Measurements from ENCODE around the gene FBXL15. TPM values are rescaled to one million over a fixed set of nuclear protein-coding genes. Genes with fewer than 3 reads are reported as not detected.

The FBXL15 gene
- total and polyA plus RNA-seq, 9 of the 15 experiments (the other 6 are each of a cell fraction or from before 2014, with no cell fraction given), result 0.08 to 25.9 (median 3.5) TPM

DNA sequence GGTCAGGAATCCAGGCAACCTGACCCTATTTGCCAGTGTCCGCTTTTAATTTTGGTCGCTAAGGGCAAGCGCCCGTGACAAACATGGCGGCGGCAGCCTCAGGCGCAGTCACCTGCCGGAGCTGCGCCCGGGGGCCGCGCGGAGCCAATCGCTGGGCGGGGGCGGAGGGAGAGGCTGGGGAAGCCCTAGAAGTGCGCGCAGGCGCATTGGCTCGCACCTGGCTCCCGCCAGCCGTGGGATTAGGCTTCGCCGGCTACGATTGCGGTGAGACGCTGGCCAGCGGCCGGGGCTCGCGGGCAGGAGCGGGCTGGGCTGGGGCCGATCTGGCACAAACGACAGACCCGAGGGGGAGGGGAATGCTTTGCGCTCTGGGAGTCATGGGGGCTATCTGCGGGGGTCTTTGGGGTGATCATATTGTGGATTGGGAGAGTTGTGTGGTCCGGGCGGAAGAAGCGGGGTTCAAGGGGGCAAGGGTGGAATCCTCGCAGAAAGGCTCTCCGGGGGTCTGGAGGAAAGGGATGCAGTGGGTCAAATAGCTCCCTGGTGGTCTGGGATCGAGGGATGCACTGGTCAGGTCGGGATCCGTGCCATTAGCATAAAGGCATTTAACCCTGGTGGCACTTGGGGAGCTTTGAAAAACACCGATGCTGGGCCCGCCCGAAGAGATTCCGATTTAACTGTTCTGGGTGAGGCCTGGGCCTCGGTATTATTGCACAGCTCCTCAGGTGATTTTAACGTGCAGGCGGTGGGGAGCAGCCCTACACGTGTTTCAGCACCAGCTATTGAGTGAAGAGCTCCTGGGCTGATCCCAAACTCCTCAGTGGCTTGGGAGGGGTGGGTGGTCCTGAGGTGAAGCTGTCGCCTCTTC, 40.8 kb downstream of the FBXL15 start (continued):
- TF ChIP-seq, protein P1, sequence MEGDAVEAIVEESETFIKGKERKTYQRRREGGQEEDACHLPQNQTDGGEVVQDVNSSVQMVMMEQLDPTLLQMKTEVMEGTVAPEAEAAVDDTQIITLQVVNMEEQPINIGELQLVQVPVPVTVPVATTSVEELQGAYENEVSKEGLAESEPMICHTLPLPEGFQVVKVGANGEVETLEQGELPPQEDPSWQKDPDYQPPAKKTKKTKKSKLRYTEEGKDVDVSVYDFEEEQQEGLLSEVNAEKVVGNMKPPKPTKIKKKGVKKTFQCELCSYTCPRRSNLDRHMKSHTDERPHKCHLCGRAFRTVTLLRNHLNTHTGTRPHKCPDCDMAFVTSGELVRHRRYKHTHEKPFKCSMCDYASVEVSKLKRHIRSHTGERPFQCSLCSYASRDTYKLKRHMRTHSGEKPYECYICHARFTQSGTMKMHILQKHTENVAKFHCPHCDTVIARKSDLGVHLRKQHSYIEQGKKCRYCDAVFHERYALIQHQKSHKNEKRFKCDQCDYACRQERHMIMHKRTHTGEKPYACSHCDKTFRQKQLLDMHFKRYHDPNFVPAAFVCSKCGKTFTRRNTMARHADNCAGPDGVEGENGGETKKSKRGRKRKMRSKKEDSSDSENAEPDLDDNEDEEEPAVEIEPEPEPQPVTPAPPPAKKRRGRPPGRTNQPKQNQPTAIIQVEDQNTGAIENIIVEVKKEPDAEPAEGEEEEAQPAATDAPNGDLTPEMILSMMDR (IDR thresholded peaks at IDR 0.05 in 2 of 3, conservative IDR thresholded peaks at IDR 0.05 in 1 of 3; ENCODE audit: insufficient read depth in 2 of 3, low read depth in 1 of 3, low read length in 3 of 3), result no peak
- no peak for TF ChIP-seq BRF1 (IDR thresholded peaks at IDR 0.05; ENCODE audit: borderline replicate concordance, extremely low read depth, insufficient read length)
- TF ChIP-seq, protein P2, sequence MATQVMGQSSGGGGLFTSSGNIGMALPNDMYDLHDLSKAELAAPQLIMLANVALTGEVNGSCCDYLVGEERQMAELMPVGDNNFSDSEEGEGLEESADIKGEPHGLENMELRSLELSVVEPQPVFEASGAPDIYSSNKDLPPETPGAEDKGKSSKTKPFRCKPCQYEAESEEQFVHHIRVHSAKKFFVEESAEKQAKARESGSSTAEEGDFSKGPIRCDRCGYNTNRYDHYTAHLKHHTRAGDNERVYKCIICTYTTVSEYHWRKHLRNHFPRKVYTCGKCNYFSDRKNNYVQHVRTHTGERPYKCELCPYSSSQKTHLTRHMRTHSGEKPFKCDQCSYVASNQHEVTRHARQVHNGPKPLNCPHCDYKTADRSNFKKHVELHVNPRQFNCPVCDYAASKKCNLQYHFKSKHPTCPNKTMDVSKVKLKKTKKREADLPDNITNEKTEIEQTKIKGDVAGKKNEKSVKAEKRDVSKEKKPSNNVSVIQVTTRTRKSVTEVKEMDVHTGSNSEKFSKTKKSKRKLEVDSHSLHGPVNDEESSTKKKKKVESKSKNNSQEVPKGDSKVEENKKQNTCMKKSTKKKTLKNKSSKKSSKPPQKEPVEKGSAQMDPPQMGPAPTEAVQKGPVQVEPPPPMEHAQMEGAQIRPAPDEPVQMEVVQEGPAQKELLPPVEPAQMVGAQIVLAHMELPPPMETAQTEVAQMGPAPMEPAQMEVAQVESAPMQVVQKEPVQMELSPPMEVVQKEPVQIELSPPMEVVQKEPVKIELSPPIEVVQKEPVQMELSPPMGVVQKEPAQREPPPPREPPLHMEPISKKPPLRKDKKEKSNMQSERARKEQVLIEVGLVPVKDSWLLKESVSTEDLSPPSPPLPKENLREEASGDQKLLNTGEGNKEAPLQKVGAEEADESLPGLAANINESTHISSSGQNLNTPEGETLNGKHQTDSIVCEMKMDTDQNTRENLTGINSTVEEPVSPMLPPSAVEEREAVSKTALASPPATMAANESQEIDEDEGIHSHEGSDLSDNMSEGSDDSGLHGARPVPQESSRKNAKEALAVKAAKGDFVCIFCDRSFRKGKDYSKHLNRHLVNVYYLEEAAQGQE (IDR thresholded peaks at IDR 0.05; ENCODE audit: borderline replicate concordance), result peak; percentile 86
- TF ChIP-seq, protein P2 (CRISPR knock-in tag; IDR thresholded peaks at IDR 0.05; ENCODE audit: low read depth), result peak; percentile 74
- TF ChIP-seq FUS (optimal IDR thresholded peaks at IDR 0.05; ENCODE audit: low read depth, low read length), result no peak
- peak; percentile 56 for TF ChIP-seq CCNT2 (IDR thresholded peaks at IDR 0.05; ENCODE audit: borderline replicate concordance, extremely low read depth, insufficient read length, low read depth, low read length)
- 0 out of 2 replicates have a peak, but pooled peaks have one; percentile 24 for TF ChIP-seq JUND (IDR thresholded peaks at IDR 0.05; ENCODE audit: borderline replicate concordance, low read depth, low read length)
- no peak; the same call in 2 of the 3 replicates for TF ChIP-seq JUND (tag; IDR thresholded peaks at IDR 0.05; ENCODE audit: borderline replicate concordance, low read depth, low read length)
- TF ChIP-seq SNIP1 (IDR thresholded peaks at IDR 0.05; ENCODE audit: low read depth), result no peak
- TF ChIP-seq RFX5 (IDR thresholded peaks at IDR 0.05; ENCODE audit: low read depth, low read length), result no peak
- no peak for TF ChIP-seq FOXA3 (CRISPR knock-in tag; conservative IDR thresholded peaks at IDR 0.05 in 1 of 2, IDR thresholded peaks at IDR 0.05 in 1 of 2)
- TF ChIP-seq ZNF274 (IDR thresholded peaks at IDR 0.05; ENCODE audit: borderline replicate concordance, low read depth, low read length), result no peak
- 0 out of 2 replicates have a peak, but pooled peaks have one; percentile 24 for TF ChIP-seq ZBTB33 (CRISPR knock-in tag; IDR thresholded peaks at IDR 0.05)
